ENCODE data around the gene SLC16A5.

GRCh38 chr17:75067856-75068255 lies 19.9 kb upstream of the SLC16A5 start:
- TF ChIP-seq CTCF (IDR thresholded peaks at IDR 0.05) (no peak), POLR2A (IDR thresholded peaks at IDR 0.05) (no peak)
